Stimulated activated CD8-positive, alpha-beta memory T cell treated with anti-CD3 and anti-CD28 coated beads, Interleukin-12 subunit alpha, Interleukin-12 subunit beta, amount 100 ng/mL, for 24 hours (primary cell): Measurements from ENCODE around the gene CCDC68.

Source experiments
- DNase-seq: peaks from one replicate; pipeline ENCODE4 v3.0.0-alpha.2; 2020; ENCODE audit errors: extremely low read depth

The CCDC68 gene

GRCh38 chr18:54919412-54919811 is 39.8 kb downstream of the CCDC68 start:
- no peak for DNase-seq

DNA sequence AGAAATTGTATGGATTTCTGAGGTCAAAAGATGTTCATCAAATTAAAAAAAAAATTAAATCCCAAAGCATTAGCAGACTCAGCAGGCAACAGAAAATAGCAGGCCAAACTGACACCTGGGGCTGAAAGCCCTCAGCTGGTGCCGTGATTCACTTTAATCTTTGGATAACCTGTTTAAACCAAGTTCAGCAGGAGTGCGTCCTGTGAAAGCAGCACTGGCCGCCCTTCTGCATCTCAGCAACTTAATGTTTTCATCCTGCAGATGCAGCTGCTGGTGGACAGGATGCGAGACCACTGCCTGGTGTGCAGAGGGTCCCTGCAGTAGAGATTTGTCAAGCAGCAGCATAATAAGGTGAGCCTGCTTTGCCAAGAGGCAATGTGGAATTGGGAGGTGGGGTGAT is 41.2 kb downstream of the CCDC68 start:
- DNase-seq = no peak

- no peak for DNase-seq
These were observed 42.8 kb downstream of the CCDC68 start for GRCh38 chr18:54916507-54916906.

GRCh38 chr18:54914816-54915215 is 44.4 kb downstream of the CCDC68 start:
- DNase-seq = no peak

DNA sequence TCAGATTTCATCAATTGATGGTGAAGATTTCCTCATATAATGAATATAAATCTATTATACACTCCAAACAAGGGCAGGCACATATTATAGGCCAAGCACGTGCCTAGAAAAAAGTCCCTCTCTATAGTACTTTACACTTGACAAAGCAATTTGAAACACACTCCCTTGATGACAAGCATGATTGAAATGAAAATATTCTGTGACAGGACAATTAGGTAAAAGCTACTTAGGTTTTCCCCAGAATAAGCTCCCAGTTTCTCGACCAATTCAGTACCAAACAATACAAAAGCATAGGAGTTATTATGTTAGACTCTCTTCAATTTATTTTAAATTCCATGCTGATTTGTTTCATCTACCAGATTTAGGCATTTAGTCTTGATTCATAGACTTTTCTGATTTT is 47.7 kb downstream of the CCDC68 start:
- DNase-seq = no peak

DNA sequence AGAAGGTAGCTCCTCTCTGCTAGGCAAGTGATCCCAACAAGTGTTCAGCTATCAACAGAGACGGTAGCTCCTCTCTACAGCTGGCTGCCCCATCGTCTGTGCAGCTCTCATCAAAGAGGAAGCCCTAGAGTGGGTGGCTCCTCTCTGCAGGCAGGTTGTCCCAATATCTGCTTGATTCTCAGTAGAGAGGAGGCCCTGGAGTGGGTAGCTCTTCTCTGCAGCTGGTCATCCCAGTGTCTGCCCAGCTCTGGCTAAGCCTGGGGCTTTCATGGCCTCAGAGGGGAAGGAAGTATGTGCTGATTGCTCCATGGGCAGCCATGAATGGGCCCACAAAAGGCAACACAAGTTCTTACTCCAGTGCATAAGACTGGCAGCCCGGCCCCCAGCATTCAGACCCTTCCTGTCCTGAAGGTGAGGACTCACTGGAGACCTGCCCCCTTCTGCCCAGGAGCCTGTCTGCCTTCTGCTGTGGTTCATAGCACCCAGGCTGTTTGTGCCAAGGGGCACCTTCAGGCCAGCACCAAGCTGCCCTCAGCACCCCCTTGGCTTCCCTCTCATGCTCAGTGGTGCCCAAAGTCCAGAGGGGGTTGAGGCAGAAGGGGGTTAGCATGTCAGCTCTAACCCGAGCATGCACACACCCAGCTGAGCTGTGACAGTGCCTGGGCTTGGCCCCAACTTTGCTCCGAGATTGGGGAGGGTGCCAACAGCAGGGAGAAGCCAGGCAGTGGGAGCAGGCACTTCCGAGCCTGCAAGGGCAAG is 48.9 kb downstream of the CCDC68 start:
- no peak for DNase-seq

DNA sequence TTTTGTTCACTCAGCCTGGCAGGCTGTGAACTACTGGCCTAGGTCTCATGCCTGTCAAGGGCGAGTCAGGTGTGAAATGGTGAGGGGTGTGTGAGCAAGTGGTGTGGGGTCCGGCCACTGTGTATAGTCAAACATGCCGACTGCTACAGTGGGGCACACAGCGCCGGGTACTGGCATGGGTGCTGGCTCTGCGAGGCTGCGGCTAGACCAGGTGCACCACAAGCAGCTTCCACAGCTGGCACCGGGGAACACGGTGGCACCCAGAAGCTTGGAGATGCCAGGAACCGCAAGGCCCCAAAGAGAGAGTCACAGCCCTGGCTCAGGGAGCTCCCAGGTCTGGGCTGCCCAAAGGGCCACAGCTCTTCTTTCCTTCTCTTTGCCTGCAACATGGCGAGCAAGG is 49.7 kb downstream of the CCDC68 start:
- no peak for DNase-seq

DNA sequence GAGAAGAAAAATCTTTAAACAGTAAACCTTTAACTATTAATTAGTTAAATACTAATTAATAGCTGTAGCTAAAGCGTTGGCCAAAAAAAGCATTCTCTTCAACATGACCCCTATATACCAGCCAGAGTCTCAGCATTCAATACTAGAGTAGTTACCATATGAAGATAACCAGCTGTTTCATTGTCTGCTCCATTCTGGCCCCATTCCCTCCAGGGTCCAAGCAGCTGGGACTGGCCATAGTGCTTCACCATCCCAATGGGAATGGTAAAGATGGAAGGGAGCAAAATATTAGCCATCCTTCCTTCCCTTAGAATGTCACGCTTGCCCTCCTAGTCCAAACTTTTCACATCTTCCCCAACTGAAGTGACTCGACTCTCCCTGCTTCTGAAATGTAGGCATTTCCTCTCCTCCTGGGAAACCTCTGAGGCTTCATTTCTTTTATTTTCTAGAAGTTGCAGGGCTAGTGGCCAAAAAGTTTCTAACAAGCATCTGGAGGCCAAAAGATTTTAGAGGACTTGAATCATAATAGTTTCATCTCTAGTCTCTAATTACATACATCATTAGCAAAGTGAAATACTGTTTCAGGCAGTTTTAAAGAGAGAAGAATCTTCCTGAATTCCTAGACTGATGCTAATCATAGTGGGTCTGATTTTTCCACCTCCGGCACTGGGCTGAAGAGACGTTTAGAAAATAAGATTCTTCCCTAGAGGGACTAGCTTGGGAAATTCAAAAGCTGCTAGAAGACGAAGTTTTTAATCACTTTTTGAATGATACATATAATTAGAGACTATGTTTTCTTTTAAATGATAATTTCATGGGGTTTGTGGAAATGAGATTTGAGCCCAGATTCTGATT is 52.7 kb downstream of the CCDC68 start:
- no peak for DNase-seq

DNA sequence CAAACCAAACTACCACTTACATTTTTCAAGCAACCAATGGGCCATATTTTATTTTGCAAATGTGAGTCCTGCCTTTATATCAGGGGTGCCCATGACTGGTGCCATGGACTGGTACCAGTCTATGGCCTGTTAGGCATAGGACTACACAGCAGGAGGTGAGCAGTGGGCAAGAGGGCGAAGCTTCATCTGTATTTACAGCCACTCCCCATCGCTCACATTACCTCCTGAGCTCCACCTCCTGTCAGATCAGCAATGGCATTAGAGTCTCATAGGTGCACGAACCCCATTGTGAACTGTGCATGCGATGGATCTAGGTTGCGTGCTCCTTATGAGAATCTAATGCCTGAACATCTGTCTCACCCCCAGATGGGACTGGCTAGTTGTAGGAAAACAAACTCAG is 53.6 kb downstream of the CCDC68 start:
- DNase-seq = no peak

- DNase-seq = no peak
These were observed 54.7 kb downstream of the CCDC68 start for GRCh38 chr18:54904581-54904980.

GRCh38 chr18:54900290-54900689 is 59.0 kb downstream of the CCDC68 start:
- DNase-seq = no peak

GRCh38 chr18:54899500-54899899 is 59.8 kb downstream of the CCDC68 start:
- no peak for DNase-seq

GRCh38 chr18:54888933-54889332 is 70.3 kb downstream of the CCDC68 start:
- DNase-seq = no peak

DNA sequence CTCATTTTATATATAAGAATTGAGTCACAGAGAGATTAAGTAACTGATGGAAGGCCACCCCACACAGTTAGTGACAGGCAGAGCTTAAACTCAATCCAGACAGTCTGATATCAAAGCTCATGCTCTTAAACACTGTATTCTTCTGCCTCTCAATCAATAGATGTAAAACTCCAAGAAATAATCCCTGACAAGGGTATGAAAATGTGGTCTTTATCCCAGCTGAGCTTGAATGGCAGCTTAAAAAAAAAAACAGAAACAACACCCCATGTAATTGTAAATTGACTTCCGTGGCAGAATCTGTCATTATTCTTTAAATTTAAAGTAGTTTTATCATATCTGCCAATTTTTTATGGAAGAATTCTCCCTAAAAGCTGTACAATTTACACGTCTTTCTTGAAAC is 70.9 kb downstream of the CCDC68 start:
- DNase-seq = no peak

GRCh38 chr18:54883816-54884604 is 75.3 kb downstream of the CCDC68 start:
- no peak for DNase-seq

DNA sequence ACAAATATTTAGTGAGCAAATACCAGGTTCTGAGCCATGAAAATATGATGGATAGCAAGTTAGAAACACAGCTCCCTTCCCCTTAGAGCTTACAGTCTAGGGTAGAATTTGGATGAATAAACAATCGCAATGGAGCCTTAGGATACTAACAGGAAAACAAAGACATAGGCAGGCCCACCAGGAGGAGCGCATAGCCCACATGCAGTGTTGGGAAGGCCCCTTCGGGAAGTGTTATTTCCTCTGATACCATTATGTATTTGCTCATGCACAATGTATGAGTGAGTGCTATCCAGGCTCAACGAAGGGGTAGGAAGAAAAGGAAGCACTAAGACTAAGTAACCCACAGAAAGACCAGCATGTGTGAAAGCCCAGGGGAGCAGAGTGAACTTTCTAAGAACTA is 76.9 kb downstream of the CCDC68 start:
- no peak for DNase-seq

DNA sequence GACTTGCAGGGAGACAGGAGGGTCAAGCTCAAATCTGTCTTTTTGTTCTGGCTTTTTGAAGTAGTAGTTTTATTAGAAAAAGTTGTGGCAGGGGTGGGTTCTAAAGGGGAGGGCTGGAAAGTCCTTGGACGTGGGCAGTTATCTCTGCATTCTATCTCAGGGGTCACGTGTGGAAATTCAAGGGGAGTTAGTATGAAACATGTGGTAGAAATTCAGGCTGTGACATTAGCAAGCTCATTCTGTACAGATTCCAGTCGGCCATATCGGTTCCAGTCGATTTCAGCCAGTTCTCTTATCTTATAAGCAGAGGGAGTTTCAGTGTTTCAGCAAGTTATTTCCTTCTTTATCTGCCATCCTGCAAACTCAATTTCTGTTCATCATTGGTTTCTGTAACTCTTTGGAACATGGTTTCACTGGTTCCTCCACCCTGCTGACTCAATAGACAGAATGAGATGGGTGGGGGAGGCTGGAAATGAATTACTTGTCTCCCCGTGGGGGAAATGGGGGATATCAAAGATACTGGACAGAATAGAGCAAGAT is 78.0 kb downstream of the CCDC68 start:
- DNase-seq = no peak

GRCh38 chr18:54880395-54881105 is 78.7 kb downstream of the CCDC68 start:
- DNase-seq = no peak

DNA sequence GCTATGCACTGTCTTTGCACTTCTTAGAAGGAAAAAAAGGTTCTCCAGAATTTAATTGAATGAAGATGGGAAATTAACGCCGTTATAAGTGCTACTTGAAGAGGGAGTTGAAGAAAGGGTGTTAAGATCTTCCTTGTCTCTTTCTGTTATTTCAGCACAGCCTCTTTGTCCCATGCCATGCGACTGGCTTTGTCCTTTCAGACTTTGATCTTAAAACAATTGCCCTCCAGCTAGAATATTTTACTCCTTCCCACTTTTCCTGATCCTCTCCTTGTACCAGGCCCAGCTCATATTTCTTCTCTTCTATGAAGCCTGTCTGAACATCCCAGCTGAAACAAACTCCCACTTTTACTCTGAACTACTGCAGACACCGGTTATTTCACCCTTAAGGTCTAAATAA is 79.6 kb downstream of the CCDC68 start:
- no peak for DNase-seq

- DNase-seq = no peak
These were observed 80.5 kb downstream of the CCDC68 start for GRCh38 chr18:54878659-54879358.

DNA sequence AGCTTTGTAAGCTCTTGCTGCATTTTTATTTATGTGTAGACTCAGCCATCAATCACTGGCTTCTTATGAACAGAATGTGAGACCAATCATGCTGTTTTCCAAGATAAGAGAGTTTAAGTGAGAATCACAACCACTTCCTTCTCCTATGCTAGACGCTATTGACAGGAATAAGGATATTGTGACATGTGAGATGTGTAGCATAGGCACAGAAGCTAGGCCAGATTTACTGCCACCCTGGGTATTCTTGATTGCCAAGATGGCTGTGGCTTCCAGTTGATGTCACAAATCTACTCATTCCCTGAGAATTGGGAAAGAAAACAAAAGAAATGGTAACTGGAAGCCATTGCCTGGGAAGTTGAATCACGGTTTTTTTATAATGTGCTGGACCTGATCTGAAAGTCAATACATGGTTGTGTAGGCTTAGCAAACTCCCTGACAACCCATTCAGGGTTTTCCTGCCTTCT is 81.1 kb downstream of the CCDC68 start:
- no peak for DNase-seq
